NCI-H146 treated with DMSO at 0.1 percent for 48 hours (cell line): ENCODE data around the gene PLG.
"Not testable (repeated sequence)": the region's sequence is repeated elsewhere in the genome, so short reads cannot be mapped to it uniquely, and the experiment has no call there.

Source experiments
- DNase-seq: peaks from one replicate; lab custom pipeline; 2025; ENCODE audit not compliant: unreplicated experiment; lab: John Stamatoyannopoulos, UW

PLG gene

DNA sequence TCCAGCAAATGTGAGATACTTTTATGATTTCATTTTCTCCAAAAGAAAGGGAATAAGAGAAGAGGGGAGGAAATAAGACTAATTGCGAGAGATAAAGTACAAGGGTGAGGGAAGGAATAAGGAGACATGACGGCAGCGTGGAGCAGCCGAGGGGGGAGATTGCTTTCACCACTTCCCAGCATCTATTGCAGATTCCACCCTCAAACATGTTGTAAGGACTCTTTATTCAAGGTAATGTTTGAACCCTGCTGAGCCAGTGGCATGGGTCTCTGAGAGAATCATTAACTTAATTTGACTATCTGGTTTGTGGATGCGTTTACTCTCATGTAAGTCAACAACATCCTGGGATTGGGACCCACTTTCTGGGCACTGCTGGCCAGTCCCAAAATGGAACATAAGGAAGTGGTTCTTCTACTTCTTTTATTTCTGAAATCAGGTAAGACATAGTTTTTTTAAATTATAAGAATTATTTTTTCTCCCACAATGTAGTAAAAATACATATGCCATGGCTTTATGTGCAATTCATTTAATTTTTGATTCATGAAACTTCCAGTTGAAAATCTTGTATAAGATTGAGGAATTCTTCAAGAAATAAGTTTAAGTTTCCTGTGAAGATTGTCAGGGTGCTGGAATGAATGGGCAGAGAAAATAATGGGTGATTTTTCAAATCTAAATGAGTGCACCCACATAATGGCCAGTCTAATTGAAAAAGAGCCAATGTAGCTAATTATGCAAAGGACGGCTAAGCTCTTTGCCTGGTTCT, at the start of gene PLG:
TSS of gene PLG (plus strand) at position 327 of the 763 bp plus-strand sequence. CDS start at position 388, 61 bp downstream.
- DNase-seq, result not testable (repeated sequence)

DNA sequence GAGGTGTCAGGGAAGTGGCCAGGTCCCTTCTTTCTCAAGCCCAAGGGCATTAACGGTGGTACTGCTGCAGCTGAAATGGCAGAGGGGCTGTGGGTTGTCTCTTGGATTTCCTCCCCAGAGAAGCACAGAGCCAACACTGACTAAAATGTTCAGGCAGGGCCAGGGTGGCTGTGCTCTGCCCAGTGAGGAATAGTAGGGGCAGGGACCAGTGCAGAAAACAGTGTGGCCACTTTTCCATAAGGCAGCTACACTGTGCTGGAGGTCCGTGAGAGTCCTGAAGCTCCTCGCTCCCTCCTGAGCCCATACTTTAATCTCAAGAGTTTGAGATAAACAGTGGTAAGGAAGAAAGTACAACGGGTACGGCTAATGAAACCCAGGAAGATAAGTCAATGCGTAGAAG, 42.5 kb upstream of the PLG start:
- no peak for DNase-seq

DNA sequence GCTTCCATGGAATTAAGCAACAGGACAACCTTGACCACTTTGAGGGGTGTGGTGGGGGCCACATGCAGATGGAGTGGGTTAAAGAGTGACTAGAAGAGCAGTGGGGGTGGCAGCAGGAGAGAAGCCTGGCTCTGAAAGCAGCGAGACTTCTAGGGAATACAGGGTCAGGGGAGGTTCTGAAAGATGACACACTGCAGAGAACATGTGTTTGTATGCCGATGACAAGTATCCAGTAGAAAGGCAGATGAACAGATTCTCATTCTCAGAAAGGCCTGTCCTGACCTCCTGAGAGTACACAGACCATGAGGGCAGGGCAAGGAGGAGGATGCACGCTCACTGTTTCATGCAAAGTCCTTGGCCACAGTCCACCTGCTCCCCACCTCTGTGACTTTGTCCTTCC, 40.8 kb upstream of the PLG start:
- no peak for DNase-seq

DNA sequence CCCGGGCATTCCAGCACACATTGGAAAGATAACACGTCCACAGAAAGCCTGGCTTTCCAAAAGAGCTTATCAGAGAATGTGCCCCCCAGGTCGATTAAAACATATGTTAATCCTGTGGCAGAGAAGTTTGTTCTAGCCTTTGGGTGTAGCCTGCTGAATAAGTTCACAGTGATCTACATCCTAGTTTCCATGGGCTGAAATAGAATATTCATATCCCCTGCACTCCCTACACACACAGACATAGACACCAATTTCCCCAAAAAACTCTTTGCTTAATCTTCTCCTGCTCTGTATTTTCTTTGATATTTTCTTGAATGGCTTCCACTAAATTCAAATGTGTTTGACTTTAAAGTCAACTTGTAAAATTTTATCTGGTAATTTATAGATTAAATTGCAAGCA, 39.6 kb upstream of the PLG start:
- no peak for DNase-seq

DNA sequence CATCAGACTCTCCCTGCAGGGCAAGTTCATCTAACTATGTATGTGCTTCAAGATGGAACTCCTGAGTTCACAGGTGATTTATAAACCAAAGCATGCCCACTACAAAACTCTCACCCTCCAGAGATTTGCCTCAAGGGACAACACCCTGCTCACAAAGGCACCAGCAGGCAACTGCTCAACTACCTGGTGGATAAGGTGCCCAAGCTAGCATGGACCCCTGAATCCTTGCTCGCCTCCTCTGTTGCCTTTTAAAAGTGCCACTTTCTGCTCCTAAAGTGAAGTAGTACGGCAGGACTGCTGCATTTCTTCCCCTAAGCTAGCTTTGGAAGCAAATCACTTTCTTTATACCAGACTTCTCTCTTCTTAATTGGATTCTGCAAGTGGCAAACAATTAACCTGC, 39.2 kb upstream of the PLG start:
- no peak for DNase-seq

DNA sequence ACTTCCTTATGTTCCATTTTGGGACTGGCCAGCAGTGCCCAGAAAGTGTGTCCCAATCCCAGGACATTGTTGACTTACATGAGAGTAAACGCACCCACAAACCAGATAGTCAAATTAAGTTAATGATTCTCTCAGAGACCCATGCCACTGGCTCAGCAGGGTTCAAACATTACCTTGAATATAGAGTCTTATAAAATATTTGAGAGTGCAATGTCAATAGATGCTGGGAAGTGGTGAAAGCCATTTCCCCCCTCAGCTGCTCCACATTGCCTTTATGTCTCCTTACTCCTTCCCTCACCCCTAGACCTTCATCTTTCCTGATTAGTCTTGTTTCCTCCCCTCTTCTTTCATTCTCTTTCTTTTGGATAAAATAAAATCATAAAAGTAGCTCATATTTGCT, 37.8 kb upstream of the PLG start, which contains the start of gene LPA:
TSS of gene LPA (minus strand) at position 78 of the 400 bp plus-strand sequence. CDS start at position 17, 61 bp downstream.
- DNase-seq, result not testable (repeated sequence)

DNA sequence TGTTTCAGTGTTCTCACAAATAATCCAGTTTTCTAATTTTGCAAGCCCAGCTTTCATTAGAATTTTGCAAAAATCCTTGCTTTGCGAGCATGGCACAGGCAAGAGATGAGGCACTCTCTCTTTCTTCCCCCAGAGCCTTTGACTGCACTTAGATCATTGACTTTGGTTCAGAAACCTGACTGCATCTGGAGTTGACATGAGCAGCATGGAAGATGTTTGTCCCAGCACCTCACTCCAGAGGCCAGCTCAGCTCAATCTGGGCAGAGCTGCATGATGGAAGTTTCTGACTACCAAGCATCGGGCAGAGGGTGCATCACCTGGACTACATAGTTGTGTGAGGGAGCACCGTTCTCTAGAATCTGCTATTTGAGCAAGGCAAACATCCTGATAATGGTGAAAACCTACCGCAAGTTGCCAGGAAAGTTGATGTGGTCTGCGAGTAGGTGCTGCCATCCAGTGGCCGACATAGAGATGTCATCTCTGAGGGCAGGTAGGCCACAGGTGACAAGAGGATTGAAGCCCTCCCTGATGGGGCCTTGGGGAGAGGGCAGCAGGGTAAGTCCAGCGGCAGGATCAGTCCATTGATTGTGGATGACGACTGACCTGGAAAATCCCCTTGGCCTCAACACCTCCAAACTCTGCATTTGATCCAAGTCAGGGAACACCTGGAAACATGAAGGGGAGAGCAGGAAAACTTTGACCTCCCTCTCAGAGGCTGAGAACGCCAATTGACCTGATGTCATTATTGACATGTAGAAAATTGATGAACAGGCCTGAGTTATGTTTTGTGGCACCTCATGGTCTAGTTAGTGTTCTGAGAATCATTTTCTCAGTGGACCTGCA, 34.2 kb upstream of the PLG start:
- peak; percentile 11 for DNase-seq

DNA sequence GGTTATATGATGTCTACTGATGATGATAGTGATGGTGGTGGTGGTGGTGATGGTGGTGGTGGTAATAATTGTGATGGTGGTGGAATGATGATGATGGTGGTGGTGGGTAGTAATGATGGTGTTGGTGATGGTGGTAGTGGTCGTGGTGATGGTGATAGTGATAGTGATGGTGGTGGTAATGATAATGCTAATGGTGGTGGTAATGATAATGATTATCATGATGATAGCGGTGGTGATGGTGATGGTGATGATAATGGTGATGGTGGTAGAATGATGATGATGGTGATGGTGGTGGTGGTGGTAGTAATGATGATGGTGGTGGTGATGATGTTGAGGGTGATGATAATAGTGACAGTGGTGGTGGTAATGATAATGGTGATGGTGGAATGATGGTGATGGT, 33.5 kb upstream of the PLG start:
- DNase-seq, result no peak

DNA sequence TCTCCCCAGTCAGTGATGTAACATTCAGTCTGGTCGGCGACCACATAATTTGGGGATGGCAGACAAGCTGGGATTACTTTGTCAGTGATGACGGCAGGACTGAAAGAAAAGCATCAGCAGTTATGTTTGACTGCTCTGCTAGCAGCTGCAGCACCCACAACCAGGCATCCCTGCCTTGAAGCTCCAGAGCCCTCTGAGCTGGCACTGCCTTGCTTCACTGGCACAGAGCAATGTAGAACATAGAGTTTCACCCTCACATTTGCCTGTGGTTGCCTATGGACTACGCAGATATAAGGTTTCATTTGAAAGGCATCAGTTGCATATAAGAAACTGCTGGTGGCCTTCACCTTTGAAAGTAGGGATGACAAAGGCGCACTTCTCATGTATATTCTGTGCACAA, 25.6 kb upstream of the PLG start:
- not testable (repeated sequence) for DNase-seq

DNA sequence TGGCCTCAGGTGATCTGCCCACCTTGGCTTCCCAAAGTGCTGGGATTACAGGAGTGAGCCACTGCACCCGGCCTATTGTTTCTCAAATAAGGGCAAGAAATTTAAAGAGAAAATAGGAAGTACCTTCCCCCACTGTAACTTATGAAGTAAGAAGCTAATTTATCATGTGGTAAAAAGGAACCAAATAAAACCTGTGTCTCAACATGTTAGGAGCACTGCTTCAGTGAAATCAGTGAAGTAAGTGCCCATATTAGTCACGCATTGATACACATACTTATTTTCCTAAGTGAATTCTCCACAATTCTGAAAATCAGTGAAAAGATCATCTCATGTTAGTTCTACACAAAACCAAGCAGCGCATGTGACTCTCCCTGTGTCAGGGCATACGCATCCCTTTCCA, 23.8 kb upstream of the PLG start:
- DNase-seq, result no peak

DNA sequence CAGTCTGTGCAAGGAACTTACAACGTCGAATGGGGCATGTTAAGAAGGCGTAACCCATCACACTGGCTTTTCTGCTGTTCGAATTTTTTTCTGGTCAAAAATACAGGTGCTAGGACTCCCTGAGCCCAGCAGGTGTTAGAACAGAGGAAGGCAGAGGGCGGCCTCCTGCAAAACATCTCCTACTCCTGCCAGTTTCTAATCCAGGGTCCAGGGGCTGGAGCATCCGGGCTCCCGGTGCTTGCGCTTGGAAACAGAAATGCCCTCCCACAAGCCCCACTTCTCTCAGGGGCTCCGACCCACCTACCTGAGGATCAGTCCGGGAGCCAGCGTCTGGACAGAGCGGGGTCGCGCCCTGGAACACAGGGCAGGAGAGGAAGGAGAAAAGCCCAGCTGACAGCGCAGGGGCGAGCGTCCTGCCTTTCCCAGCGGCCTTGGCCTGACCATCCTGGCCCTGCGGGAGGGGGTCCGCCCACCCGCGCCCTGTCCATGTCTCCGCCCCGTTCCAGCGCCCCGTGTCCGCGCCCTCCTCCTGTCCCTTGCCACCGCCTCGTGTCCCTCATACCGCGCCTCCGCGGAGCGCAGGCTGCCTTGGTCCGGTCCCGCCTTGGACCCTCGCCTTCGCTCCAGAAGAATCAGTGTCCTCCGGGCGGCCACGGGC, 23.2 kb upstream of the PLG start:
- DNase-seq, result no peak

DNA sequence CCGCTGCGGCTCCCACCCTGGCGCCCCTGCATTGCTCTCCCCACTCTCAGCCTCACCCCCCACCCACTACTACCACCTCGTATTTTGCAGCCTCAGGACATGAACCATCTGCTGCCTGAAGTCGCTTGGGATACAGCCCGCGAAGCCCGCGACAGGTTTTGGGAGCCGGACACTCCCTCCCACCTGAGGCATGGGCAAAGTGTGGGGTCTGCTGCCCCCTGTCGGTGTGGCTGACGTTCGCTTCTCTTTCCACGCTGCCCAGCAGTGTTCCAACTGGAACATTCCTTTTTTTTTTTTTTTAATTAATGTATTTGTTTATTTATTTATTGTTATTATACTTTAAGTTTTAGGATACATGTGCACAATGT, 22.7 kb upstream of the PLG start:
- DNase-seq, result no peak

DNA sequence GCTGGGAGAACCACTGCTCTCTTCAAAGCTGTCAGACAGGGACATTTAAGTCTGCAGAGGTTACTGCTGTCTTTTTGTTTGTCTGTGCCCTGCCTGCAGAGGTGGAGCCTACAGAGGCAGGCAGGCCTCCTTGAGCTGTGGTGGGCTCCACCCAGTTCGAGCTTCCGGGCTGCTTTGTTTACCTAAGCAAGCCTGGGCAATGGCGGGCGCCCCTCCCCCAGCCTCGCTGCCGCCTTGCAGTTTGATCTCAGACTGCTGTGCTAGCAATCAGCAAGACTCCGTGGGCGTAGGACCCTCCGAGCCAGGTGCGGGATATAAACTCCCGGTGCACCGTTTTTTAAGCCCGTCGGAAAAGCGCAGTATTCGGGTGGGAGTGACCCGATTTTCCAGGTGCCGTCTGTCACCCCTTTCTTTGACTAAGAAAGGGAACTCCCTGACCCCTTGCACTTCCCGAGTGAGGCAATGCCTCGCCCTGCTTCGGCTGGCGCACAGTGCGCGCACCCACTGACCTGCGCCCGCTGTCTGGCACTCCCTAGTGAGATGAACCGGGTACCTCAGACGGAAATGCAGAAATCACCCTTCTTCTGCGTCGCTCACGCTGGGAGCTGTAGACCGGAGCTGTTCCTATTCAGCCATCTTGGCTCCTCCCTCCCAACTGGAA, 16.8 kb upstream of the PLG start:
- not testable (repeated sequence) for DNase-seq

DNA sequence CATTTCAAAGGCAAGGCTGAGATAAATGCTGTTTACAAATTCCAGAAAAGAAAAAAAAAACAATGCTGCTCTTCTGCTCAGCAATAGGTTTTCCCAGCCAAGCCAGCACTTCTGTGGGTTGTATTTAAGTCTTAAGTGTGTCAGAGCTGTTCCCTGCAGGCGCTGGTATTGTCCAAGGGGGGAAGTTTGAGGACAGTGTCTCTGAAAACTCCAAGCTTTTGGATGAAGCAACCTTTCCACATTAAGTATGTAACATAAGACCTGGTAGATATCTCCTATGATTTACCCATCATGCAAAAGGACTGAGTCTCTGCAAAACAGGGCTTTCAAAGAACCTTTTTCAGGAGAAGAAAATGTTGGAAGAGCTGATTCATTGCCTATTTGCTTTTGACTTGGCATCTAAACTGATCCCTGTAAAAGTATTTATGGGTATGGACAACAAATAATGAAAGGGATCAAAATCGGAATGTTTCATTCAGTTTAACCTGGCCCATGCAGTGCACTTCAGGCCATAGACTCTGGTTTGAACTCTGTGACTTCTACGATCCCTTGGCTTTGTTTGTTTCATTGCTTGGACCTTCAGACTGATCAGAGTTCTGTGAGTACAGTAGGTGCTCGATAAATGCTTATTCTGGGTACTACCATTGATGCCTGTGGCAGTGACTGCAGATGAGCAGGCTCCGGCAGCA, 16.1 kb upstream of the PLG start:
- no peak for DNase-seq

DNA sequence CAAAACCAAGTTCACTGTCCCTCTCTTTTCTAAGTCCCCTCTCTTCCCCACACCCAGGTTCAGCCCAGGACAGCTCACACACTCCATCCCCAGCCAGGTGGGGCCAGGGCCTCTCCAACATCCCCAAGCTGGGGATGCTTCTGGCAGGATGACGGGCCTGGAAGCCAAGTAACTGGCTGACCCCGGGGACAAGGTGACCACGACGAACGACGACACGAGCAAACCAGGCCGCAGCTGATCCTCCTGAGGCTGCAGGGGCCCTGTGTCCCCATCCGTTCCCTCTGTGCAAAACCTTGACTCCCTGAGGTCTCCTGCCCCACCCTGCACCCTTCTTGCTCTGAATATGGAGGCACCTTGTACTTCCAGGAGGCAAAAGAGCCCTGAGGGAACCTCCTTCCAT, 11.6 kb upstream of the PLG start:
- DNase-seq, result no peak

DNA sequence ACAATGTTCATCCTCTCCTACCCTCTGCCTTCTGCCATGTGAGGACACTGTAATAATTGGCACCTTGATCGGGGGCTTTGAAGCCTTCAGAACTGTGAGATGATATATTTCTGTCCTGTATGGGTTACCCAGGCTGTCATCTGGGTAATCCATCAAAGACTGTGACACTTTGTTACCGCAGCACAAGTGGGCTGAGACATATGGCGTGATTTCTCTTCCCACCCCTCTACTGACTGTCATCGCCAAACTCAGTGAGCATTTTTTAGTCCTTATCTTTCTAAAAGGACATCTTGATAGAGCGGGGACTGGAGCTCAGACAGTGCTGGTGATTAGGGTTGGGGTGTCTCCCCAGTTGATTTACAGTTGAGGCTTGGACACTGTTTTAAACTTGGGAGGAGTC, 10.4 kb upstream of the PLG start:
- no peak for DNase-seq

DNA sequence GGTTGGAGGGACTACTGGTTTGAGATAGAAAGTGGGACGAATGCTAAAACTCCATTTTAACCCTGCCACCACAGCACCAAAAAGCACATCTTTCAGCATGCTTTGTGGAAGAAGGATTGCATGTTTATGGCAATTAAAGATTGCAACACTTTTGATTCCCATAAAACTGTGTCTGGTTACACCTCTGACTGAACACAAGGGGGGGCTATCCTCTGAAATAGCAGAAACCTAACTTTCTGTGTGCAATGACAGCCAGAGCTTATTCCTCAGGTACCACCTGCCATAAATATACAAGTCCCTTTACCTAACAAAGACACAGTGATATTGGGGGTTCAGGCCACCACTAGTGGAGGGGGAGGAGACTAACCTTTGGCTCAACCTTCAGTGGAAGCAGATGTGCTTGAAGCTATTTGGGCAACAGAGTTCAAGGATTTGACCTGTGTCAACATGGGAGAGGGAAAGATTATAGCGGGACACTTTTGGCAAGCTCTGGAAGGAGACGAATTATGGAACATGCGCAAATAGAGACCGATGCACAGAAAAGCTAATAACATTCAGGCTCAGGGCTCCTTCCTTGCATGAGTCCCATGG, 9.6 kb upstream of the PLG start:
- DNase-seq, result no peak

DNA sequence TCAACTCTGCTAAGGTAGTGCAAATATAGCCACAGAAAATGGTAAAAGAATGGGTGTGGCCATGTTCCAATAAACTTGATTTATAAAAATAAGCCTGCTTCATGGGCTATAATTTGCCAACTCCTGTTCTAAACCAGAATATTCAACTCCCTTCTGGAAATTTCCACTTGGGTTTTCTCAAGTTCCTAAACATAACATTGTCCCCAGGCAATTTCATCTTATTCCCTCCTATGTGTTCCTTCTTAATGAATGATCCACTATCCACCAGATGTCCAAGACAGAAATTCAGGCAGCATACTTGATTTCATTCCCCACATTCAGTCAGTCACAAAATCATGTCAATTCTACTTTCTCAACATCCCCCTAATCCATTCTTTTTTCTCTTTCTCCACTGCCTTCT, 7.0 kb upstream of the PLG start:
- not testable (repeated sequence) for DNase-seq

DNA sequence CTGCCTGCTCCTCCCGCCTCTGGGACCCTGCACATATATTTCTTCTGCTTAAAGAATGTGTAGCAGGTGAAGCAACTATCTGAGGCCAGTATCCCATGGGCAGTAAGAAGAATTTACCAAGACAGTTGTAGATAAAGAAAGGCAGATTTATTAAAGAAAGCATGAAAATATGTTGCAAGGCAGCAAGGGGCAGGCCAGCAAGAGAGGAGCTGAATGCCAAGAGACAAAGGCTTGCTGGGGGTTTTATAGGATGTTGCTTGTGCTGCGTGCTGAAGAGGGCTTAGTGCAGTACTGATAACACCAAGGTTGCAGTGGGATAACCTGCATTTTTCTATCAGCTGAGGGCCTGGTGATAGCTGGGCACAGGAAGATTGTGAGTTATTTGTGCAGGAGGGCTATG, 6.4 kb upstream of the PLG start:
- DNase-seq, result not testable (repeated sequence)

DNA sequence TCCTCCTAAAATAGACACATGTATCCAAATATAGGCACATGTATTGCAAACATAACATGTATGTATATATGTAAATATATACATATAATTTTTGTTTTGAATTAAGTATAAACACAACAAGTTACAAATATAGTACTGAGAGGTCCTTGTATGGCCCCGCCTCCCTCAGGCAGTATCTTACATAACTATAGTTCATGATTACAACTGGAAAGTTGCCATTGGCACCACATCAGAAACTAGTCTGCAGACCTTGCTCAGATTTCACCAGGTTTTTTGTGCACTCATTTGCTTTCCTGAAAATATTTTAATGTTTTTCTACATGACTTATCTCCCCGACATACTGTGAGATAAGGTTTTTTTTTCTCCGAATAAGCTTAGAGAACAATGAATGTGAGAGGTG, 5.2 kb upstream of the PLG start:
- DNase-seq, result not testable (repeated sequence)
